BE2C (cell line): ENCODE results near the gene EIF4EBP2. TPM values are rescaled to one million over a fixed set of nuclear protein-coding genes. Genes with fewer than 3 reads are reported as not detected.
A peak's percentile ranks its signal among the peaks of the same experiment; 100 is the strongest.

ENCODE experiments used
- DNase-seq: peaks from one replicate; pipeline ENCODE4 v3.0.0-alpha.2; 2020
- H3K27me3 ChIP-seq: fragments of 250-450 bp; sonication (Bioruptor Pico); 2 replicates; pipeline ENCODE4 v1.5.1; 2020; ENCODE audit warnings: mild to moderate bottlenecking
- H3K36me3 ChIP-seq: fragments of 250-450 bp; sonication (Bioruptor Pico); 2 replicates; pipeline ENCODE4 v1.5.1; 2020; ENCODE audit warnings: mild to moderate bottlenecking
- H3K4me1 ChIP-seq: fragments of 250-450 bp; sonication (Bioruptor Pico); 2 replicates; pipeline ENCODE4 v1.5.1; 2020
- H3K4me3 ChIP-seq: 2 replicates; pipeline ENCODE4 v1.5.1; 2011; ENCODE audit warnings: low read depth, low read length
- H3K9me3 ChIP-seq: fragments of 250-450 bp; sonication (Bioruptor Pico); 2 replicates; pipeline ENCODE4 v1.5.1; 2020
- CTCF ChIP-seq: IDR thresholded peaks from 2 replicates; pipeline ENCODE4 v1.5.1; 2012; ENCODE audit warnings: mild to moderate bottlenecking, low read depth, low read length
- polyA plus RNA-seq: library from polyadenylated mRNA; unstranded; fragments of >200 nt; gene quantifications from one replicate; pipeline ENCODE4 v1.2.1, GENCODE V29; 2012; ENCODE audit warnings: low read depth, missing spikeins; ENCODE audit not compliant: insufficient read length, insufficient read depth

EIF4EBP2 gene
- 20.9 TPM for polyA plus RNA-seq

- Histone ChIP-seq H3K36me3 (peaks cover 3% of the 10 kb centered on the region), H3K27me3 (no peaks in the 10 kb centered on the region), H3K9me3 (no peaks in the 10 kb centered on the region), H3K4me1 (no peaks in the 10 kb centered on the region), H3K4me3 (peak within 1 kb of the TSS; percentile 93)
- no peak for TF ChIP-seq CTCF
- peak; percentile 97 for DNase-seq
Observed at GRCh38 chr10:70404036-70404786, at the start of gene EIF4EBP2. TSS of gene EIF4EBP2 (plus strand) at chr10:70404145. CDS start at chr10:70404402, 257 bp downstream.

GRCh38 chr10:70354556-70354955 is 49.4 kb upstream of the EIF4EBP2 start:
- DNase-seq, result peak; percentile 51
- Histone ChIP-seq H3K36me3 (no peaks in the 10 kb centered on the region), H3K4me3 (no peak overlapping the region), H3K9me3 (no peaks in the 10 kb centered on the region), H3K4me1 (peaks cover 25% of the 10 kb centered on the region), H3K27me3 (no peaks in the 10 kb centered on the region)
- TF ChIP-seq CTCF, result no peak

- DNase-seq, result no peak
Observed at GRCh38 chr10:70355051-70356021, 48.6 kb upstream of the EIF4EBP2 start.

GRCh38 chr10:70357565-70357964 is 46.4 kb upstream of the EIF4EBP2 start:
- H3K27me3 ChIP-seq, result no peaks in the 10 kb centered on the region
- no peak for TF ChIP-seq CTCF
- H3K4me1 ChIP-seq, result peaks cover 22% of the 10 kb centered on the region
- DNase-seq, result no peak
- no peaks in the 10 kb centered on the region for H3K36me3 ChIP-seq
- H3K9me3 ChIP-seq, result no peaks in the 10 kb centered on the region
- H3K4me3 ChIP-seq, result no peak overlapping the region

More at GRCh38 chr10:70355051-70356021, 48.6 kb upstream of the EIF4EBP2 start:
- Histone ChIP-seq H3K9me3 (no peaks in the 10 kb centered on the region), H3K4me1 (peaks cover 25% of the 10 kb centered on the region), H3K4me3 (no peak overlapping the region), H3K36me3 (no peaks in the 10 kb centered on the region), H3K27me3 (no peaks in the 10 kb centered on the region)
- TF ChIP-seq CTCF, result no peak

GRCh38 chr10:70358446-70358845 is 45.5 kb upstream of the EIF4EBP2 start:
- no peaks in the 10 kb centered on the region for H3K36me3 ChIP-seq
- TF ChIP-seq CTCF, result no peak
- DNase-seq, result no peak
- H3K27me3 ChIP-seq, result no peaks in the 10 kb centered on the region
- H3K4me1 ChIP-seq, result peaks cover 19% of the 10 kb centered on the region
- H3K9me3 ChIP-seq, result no peaks in the 10 kb centered on the region
- no peak overlapping the region for H3K4me3 ChIP-seq
